GM12864 (cell line): ENCODE measurements around the gene TCF7L2.

Source experiments
- DNase-seq: peaks from one replicate; pipeline ENCODE4 v3.0.0-alpha.2; 2011; ENCODE audit warnings: low read depth
- H3K4me3 ChIP-seq: 2 replicates; pipeline ENCODE4 v1.5.1; 2011; ENCODE audit warnings: mild to moderate bottlenecking, low read depth, low read length, control low read depth
- CTCF ChIP-seq: IDR thresholded peaks from 2 replicates; pipeline ENCODE4 v1.5.1; 2011; ENCODE audit warnings: low read depth, mild to moderate bottlenecking, moderate library complexity, low read length, control low read depth, inconsistent platforms; ENCODE audit errors: missing control alignments

The TCF7L2 gene

GRCh38 chr10:113178771-113179170, 228.7 kb downstream of the TCF7L2 start:
- DNase-seq, result no peak
- no peak overlapping the region for H3K4me3 ChIP-seq
- TF ChIP-seq CTCF, result no peak

GRCh38 chr10:113179265-113179664, 229.2 kb downstream of the TCF7L2 start:
- DNase-seq, result no peak
- H3K4me3 ChIP-seq, result no peak overlapping the region
- TF ChIP-seq CTCF, result no peak

GRCh38 chr10:113179966-113180365, 229.9 kb downstream of the TCF7L2 start:
- no peak for TF ChIP-seq CTCF
- DNase-seq, result no peak

GRCh38 chr10:113180401-113181154, 230.5 kb downstream of the TCF7L2 start:
- no peak for TF ChIP-seq CTCF
- no peak for DNase-seq
- no peak overlapping the region for H3K4me3 ChIP-seq

More at GRCh38 chr10:113179966-113180365, 229.9 kb downstream of the TCF7L2 start:
- H3K4me3 ChIP-seq, result no peak overlapping the region

GRCh38 chr10:113182154-113182553, 232.1 kb downstream of the TCF7L2 start:
- no peak for TF ChIP-seq CTCF
- no peak for DNase-seq

GRCh38 chr10:113183573-113183972, 233.5 kb downstream of the TCF7L2 start:
- H3K4me3 ChIP-seq, result no peak overlapping the region
- DNase-seq, result no peak
- TF ChIP-seq CTCF, result no peak

More at GRCh38 chr10:113182154-113182553, 232.1 kb downstream of the TCF7L2 start:
- H3K4me3 ChIP-seq, result no peak overlapping the region

- TF ChIP-seq CTCF, result no peak
- no peak for DNase-seq
- H3K4me3 ChIP-seq, result no peak overlapping the region
These were observed 237.2 kb downstream of the TCF7L2 start for GRCh38 chr10:113187063-113187777.
